ENCODE data around the gene MCF2L2. TPM values are rescaled to one million over a fixed set of nuclear protein-coding genes. Genes with fewer than 3 reads are reported as not detected.

Gene MCF2L2
- total RNA-seq, 3 donors from 2014 or later (not counting 1 experiment from before 2014, with no cell fraction given), result 2.2 to 4.9 (median 2.7) TPM

GRCh38 chr3:183331498-183331897 is 96.9 kb downstream of the MCF2L2 start:
- no peak for TF ChIP-seq CTCF (IDR thresholded peaks at IDR 0.05)
- no peak for DNase-seq
- no peak for ATAC-seq
- Histone ChIP-seq H3K9me3 (ENCODE audit: control insufficient read depth, insufficient read depth, low read length) (no peaks in the 10 kb centered on the region), H3K36me3 (ENCODE audit: control insufficient read depth, insufficient read depth, low read length) (no peaks in the 10 kb centered on the region), H3K4me1 (ENCODE audit: control insufficient read depth, insufficient read depth, low read length) (no peaks in the 10 kb centered on the region), H3K4me3 (ENCODE audit: low read length) (no peak overlapping the region), H3K27me3 (ENCODE audit: control insufficient read depth, insufficient read depth, low read length) (no peaks in the 10 kb centered on the region), H3K27ac (ENCODE audit: low read length) (no peak overlapping the region)
- Mint-ChIP-seq H3K9me3 (no peaks in the 10 kb centered on the region), H3K4me3 (no peak overlapping the region), H3K36me3 (no peaks in the 10 kb centered on the region), H3K4me1 (no peaks in the 10 kb centered on the region), H3K27me3 (ENCODE audit: low read depth in 2 of 2) (peaks cover 0 to 3% of the 10 kb centered on the region in 2 donors), H3K27ac (no peak overlapping the region)
- intact Hi-C loops (cut with micrococcal nuclease), result no loop called here
- WGBS (ENCODE audit: insufficient coverage), result 87% methylated on average over 3 of the region's 3 CpGs

- WGBS (ENCODE audit: insufficient coverage), result 89% methylated on average over 3 of the region's 3 CpGs
- no peaks in the 10 kb centered on the region for H3K9me3 Mint-ChIP-seq
- intact Hi-C loops (cut with micrococcal nuclease), result no loop called here
These were observed 97.5 kb downstream of the MCF2L2 start for GRCh38 chr3:183330881-183331280.

GRCh38 chr3:183329543-183329942 is 98.9 kb downstream of the MCF2L2 start:
- WGBS (ENCODE audit: insufficient coverage), result 88% methylated on average over 1 of the region's 1 CpG
- intact Hi-C loops (cut with micrococcal nuclease), result no loop called here
- no peaks in the 10 kb centered on the region for H3K4me1 Mint-ChIP-seq

More at GRCh38 chr3:183330881-183331280, 97.5 kb downstream of the MCF2L2 start:
- Histone ChIP-seq H3K4me1 (ENCODE audit: control insufficient read depth, insufficient read depth, low read length) (no peaks in the 10 kb centered on the region), H3K27ac (ENCODE audit: low read length) (no peak overlapping the region), H3K27me3 (ENCODE audit: control insufficient read depth, insufficient read depth, low read length) (no peaks in the 10 kb centered on the region), H3K4me3 (ENCODE audit: low read length) (no peak overlapping the region), H3K36me3 (ENCODE audit: control insufficient read depth, insufficient read depth, low read length) (no peaks in the 10 kb centered on the region), H3K9me3 (ENCODE audit: control insufficient read depth, insufficient read depth, low read length) (no peaks in the 10 kb centered on the region)
- TF ChIP-seq CTCF (IDR thresholded peaks at IDR 0.05), result no peak
- no peaks in the 10 kb centered on the region for H3K36me3 Mint-ChIP-seq
- H3K27me3 Mint-ChIP-seq (ENCODE audit: low read depth in 2 of 2), result peaks cover 0 to 3% of the 10 kb centered on the region in 2 donors
- H3K27ac Mint-ChIP-seq, result no peak overlapping the region
- no peak overlapping the region for H3K4me3 Mint-ChIP-seq
- no peak for ATAC-seq
- DNase-seq, result no peak
- H3K4me1 Mint-ChIP-seq, result no peaks in the 10 kb centered on the region

More at GRCh38 chr3:183329543-183329942, 98.9 kb downstream of the MCF2L2 start:
- DNase-seq (no peak), ATAC-seq (no peak)
- Histone ChIP-seq H3K4me1 (ENCODE audit: control insufficient read depth, insufficient read depth, low read length) (no peaks in the 10 kb centered on the region), H3K9me3 (ENCODE audit: control insufficient read depth, insufficient read depth, low read length) (no peaks in the 10 kb centered on the region), H3K4me3 (ENCODE audit: low read length) (no peak overlapping the region), H3K27me3 (ENCODE audit: control insufficient read depth, insufficient read depth, low read length) (no peaks in the 10 kb centered on the region), H3K36me3 (ENCODE audit: control insufficient read depth, insufficient read depth, low read length) (no peaks in the 10 kb centered on the region), H3K27ac (ENCODE audit: low read length) (no peak overlapping the region)
- Mint-ChIP-seq H3K9me3 (no peaks in the 10 kb centered on the region), H3K27ac (no peak overlapping the region), H3K4me3 (no peak overlapping the region), H3K36me3 (no peaks in the 10 kb centered on the region), H3K27me3 (ENCODE audit: low read depth in 2 of 2) (peaks cover 0 to 3% of the 10 kb centered on the region in 2 donors)
- no peak for TF ChIP-seq CTCF (IDR thresholded peaks at IDR 0.05)

Measured in natural killer cell (primary cell).